Measurements from ENCODE around the gene PIGS.

DNA sequence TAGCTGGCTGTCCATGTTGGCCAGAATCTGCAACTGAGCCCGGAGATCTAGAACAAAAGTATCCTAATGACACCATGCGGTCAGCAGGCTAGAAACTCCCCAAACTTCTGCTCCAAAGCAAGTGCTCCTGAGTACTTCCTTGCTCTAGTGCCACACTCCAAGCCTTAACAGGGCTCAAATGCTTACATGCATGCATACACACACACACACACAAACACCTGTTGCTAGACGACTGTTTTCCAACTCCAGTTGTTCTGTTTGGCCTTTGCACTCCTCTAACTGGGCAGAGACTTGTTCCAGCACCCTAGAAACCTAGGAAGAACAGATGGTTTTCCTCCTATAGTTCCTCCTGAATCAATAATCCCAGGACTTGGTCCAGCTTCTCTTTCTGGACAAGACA is 13.1 kb upstream of the PIGS start:
- TF ChIP-seq CTCF (conservative IDR thresholded peaks at IDR 0.05) (no peak), ZFX (IDR thresholded peaks at IDR 0.05) (no peak)

Data from C4-2B (cell line).